Fibroblast of mammary gland (primary cell): ENCODE measurements around the gene CDC23.

Experiments
- DNase-seq: peaks from one replicate; pipeline ENCODE4 v3.0.0-alpha.2; 2010; ENCODE audit warnings: low read depth
- H3K4me3 ChIP-seq: 2 replicates; pipeline ENCODE4 v1.5.1; 2011; ENCODE audit warnings: low read depth, mild to moderate bottlenecking, low read length, moderate library complexity; ENCODE audit not compliant: control insufficient read depth
- TF ChIP-seq, protein P1 (sequence below): conservative IDR thresholded peaks from 2 replicates; pipeline ENCODE4 v1.5.1; 2011; ENCODE audit warnings: low read depth, low read length, inconsistent platforms; ENCODE audit not compliant: control insufficient read depth, insufficient read depth

CDC23 gene

DNA sequence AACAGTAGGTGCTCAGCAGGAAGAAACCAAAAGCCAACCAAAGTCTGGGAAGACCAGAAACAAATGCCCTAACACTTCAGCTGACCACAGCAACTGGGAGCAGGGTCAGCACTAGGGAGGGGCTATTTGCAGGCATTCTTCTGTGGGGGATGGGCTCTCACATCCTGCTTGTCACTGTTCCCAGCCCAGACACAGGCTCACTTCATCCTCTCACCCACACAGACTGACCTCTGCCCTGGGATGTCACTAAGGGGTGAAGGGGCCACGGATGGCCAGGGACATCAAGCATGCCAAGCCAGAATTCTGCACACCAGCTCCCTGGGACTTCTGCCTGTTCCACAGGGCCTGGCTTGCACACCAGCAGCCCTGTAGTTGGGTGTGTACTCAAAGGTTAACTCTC is 32.6 kb upstream of the CDC23 start:
- TF ChIP-seq, protein P1, sequence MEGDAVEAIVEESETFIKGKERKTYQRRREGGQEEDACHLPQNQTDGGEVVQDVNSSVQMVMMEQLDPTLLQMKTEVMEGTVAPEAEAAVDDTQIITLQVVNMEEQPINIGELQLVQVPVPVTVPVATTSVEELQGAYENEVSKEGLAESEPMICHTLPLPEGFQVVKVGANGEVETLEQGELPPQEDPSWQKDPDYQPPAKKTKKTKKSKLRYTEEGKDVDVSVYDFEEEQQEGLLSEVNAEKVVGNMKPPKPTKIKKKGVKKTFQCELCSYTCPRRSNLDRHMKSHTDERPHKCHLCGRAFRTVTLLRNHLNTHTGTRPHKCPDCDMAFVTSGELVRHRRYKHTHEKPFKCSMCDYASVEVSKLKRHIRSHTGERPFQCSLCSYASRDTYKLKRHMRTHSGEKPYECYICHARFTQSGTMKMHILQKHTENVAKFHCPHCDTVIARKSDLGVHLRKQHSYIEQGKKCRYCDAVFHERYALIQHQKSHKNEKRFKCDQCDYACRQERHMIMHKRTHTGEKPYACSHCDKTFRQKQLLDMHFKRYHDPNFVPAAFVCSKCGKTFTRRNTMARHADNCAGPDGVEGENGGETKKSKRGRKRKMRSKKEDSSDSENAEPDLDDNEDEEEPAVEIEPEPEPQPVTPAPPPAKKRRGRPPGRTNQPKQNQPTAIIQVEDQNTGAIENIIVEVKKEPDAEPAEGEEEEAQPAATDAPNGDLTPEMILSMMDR, result no peak
- no peak for DNase-seq
- H3K4me3 ChIP-seq, result no peak overlapping the region

DNA sequence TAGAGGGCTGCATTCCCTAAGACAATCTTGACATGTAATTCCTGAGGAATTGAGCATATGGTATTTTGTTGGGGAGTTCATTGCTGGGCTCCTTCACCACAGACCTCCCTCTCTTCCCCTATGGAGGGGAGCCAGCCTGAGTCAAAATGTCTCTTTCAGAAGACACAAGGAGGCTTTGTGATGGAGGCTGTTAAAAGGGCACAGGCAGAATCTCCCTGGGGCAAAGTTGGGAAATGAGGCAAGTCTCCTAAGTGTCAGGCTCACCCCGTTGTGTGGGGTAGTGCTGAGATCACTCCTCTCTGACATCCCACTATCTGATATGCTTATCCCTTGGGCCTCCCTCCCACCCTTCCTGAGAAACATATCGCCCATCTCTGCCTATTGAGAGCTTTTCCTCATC is 30.7 kb upstream of the CDC23 start:
- TF ChIP-seq, protein P1, result no peak
- H3K4me3 ChIP-seq, result no peak overlapping the region
- no peak for DNase-seq

DNA sequence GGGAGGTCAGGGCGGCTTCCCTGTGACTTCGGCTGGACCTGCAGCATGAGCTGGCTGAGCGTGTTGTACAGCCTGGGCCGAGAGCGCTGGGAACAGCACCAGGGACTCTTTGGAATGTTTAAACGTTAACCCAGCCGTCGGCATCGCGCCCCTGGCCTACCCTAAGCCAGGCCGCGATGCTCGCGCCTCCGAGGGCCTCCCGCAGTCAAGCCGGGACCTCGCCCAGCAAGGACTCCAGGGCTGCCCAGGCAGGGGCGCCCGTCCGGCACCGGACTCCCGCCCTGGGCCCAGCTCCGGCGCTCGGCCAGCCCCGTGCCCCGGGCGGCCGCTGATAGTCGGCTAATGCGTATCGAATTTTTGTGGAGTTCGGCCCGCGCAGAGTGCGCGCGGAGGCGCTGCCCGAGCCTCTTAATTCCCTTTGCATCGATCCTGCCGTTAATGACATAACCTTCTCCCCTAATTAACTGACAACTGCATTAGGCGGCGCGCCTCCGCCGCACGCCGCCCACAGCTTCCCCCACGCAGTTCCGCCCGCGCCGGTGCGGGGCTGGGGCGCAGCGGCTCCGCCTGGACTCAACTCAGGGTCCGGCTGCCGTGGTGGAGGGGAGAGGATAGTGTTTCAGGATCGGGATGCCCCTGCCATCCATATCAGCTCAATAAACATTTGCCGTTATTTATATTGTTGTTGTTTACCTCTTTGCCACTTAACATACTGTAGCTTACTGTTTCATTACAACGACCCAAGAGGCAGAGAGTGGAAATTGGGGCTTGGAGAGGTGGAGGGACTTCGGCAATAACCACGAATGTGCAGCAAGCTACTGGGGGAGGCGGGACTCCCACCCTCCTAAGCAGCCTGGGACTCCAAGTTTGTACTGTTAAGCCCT is 28.8 kb upstream of the CDC23 start:
- no peak for DNase-seq
- peak overlapping the region; percentile 36 for H3K4me3 ChIP-seq
- TF ChIP-seq, protein P1, result no peak

DNA sequence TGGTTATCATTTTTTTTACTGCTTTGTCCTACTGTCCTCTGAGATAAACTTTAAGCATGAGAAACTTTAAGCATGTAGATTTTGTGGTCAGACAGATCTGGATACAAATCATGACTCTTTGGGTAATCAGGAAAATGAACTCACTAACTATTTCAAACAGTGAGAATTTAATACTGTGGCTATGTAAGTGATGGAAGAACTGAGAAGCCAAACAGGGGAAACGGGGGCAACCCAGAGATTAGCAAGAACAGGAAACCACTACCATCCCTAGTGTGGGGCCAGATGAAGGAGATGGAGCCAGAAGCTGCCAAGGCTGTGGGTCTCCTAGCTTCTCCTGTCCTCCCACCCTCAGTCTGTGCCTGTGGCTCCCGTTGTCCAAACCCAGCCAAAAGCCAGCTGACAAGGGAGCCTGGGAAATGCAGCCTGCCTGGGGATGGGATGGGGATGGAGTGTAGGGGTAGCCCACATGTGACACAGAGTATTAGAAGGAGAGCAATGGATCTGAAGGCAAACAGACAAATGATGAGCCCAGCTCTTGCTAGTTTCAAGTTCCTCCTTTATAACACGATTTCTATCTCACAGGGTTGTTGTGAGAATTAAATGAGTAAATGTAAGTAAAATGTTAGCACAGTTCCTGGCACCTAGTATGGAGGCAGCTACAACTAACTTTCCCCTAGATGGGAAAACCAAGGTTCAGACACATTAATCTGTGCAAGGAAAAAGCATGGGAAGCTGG is 27.7 kb upstream of the CDC23 start:
- no peak for DNase-seq
- H3K4me3 ChIP-seq, result no peak overlapping the region

DNA sequence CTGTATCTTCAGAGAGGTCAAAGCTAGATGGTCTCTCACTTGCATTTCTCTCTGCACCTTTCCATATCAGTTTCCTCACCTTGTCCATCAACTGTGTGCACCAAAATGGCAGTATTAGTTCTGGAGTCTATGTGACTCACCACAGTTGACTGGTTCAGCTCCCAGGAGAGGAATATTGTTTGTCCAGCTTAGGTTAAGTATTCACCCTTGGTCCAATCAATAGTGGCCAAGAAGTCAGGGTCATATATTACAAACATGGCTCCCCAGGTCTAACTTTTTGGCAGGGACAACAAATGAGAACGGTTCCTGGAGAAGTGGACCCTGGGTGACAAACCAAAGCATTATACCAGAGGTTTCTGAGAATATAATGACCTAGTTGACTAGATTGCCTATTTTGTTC is 24.9 kb upstream of the CDC23 start:
- DNase-seq, result no peak
- H3K4me3 ChIP-seq, result no peak overlapping the region
- TF ChIP-seq, protein P1, result no peak

More for the DNA sequence above, 27.7 kb upstream of the CDC23 start:
- TF ChIP-seq, protein P1, result no peak

DNA sequence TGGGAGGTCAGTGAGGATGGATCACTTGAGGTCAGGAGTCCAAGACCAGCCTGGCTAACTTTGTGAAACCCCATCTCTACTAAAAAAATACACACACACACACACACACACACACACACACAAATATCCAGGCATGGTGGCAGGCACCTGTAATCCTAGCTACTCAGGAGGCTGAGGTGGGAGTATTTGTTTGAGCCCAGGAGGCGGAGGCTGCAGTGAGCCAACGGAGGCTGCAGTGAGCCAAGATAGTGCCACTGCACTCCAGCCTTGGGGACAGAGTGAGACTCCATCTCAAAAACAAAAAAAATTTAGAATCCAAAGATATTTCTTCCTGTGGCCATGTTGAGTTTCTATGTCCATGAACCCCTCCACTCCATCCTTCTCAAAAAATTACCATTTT is 21.5 kb upstream of the CDC23 start:
- no peak overlapping the region for H3K4me3 ChIP-seq
- DNase-seq, result no peak
- TF ChIP-seq, protein P1, result no peak
